DMS79 treated with DMSO at 0.1 percent for 48 hours (cell line): ENCODE results near the gene HNMT.

Experiments
- DNase-seq: peaks from one replicate; lab custom pipeline; 2025; lab: John Stamatoyannopoulos, UW

HNMT gene

GRCh38 chr2:138058427-138058826 is 94.2 kb downstream of the HNMT start:
- no peak for DNase-seq

DNA sequence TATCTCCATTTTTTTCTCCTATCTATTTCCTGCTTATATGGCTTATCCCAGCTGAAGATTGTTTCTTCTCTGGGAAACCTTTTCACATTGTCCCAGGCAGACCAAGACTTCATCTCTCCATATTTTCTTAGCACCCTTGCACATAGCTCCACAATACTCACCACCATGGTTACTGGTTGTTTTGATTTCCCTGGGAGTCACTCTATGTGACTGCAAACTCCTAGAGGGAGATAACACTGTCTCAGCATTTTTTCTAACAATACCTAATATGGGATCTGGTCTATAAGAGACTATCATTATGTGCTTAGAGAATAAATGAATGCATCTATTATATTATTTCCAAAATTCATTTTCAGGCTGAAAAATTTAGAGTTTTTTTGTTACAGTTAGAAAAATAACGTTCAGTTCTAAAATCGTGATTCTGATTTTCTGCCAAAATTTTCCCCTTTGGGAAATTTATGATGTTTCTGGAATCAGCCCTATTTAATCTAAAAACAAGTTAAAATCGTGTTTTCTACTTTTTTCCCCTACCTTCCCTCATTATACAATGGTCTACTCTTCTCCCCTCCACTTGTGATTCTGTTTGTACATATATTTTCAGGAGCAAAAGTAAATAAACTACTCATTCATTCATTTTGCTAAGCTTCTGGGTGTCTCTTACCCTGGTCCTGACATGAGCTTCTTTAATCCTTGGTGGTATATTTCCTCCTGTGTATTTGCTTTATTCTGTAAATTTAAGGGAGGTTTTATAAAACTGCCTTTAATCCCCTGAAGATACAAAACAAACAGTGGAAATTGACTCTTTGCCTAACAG is 95.4 kb downstream of the HNMT start:
- no peak for DNase-seq

DNA sequence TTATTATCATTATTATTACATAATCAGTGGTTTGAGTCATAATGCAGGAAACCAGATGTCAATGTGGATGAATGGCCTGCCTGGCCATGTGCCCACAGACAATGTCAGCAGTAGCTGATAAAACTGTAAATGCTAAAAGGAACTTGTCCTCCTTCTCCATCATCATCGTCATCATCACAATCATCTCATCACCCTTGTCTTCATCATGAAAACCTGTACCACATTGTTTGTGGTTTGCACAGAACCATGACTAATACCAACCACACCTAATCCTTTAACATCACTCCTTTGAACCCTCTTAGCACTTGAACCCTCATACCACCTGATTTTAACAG is 96.0 kb downstream of the HNMT start:
- DNase-seq: peak; percentile 21

- DNase-seq: no peak
Observed at GRCh38 chr2:138061961-138062360, 97.7 kb downstream of the HNMT start.

- no peak for DNase-seq
Observed at GRCh38 chr2:138063181-138063580, 98.9 kb downstream of the HNMT start.
